Activated CD8-positive, alpha-beta T cell treated with anti-CD3 and anti-CD28 coated beads for 36 hours (primary cell): Measurements from ENCODE around the gene PRKCE. TPM values are rescaled to one million over a fixed set of nuclear protein-coding genes. Genes with fewer than 3 reads are reported as not detected.
A peak's percentile ranks its signal among the peaks of the same experiment; 100 is the strongest.

Experiments
- ATAC-seq: fragments of 200-7000 bp; cut with Tn5 transposase; one replicate; pipeline ENCODE4 v1.10.0; 2021; ENCODE audit warnings: mild to moderate bottlenecking, moderate library complexity
- CTCF ChIA-PET: fragments of 350-600 bp; sonication (Branson Sonifier 250); formaldehyde crosslinking; loops from one replicate; lab custom pipeline; 2021; ENCODE audit warnings: antibody characterized with exemption; lab: Charles Lee
- POLR2A ChIA-PET: fragments of 350-600 bp; sonication (Branson Sonifier 250); formaldehyde crosslinking; loops from one replicate; lab custom pipeline; 2021; ENCODE audit warnings: antibody characterized with exemption; lab: Charles Lee
- DNase-seq: peaks from one replicate; pipeline ENCODE4 v3.0.0-alpha.2; 2020
- H3K27ac Mint-ChIP-seq: one replicate; pipeline ENCODE4 v1.8.0; 2021; ENCODE audit warnings: mild to moderate bottlenecking, mixed read lengths
- H3K27me3 Mint-ChIP-seq: one replicate; pipeline ENCODE4 v1.8.0; 2021; ENCODE audit warnings: mixed read lengths
- H3K36me3 Mint-ChIP-seq: one replicate; pipeline ENCODE4 v1.8.0; 2021; ENCODE audit warnings: low read depth, mixed read lengths
- H3K4me1 Mint-ChIP-seq: one replicate; pipeline ENCODE4 v1.8.0; 2021; ENCODE audit warnings: low read depth, mixed read lengths
- H3K4me3 Mint-ChIP-seq: one replicate; pipeline ENCODE4 v1.8.0; 2021; ENCODE audit warnings: mild to moderate bottlenecking, moderate library complexity, mixed read lengths
- H3K9me3 Mint-ChIP-seq: one replicate; pipeline ENCODE4 v1.8.0; 2021; ENCODE audit warnings: mixed read lengths
- intact Hi-C: fragments of 100-400 bp; cut with micrococcal nuclease; formaldehyde crosslinking; loops from one replicate; pipeline ENCODE4 v1.10.0; 2022
- total RNA-seq, 2 experiments: library from RNA; stranded (reverse); gene quantifications; one replicate each; pipeline ENCODE4 v1.2.3, GENCODE V29; 2021
- TF ChIP-seq, protein P1 (sequence below): fragments of 200-600 bp; IDR thresholded peaks from one replicate; pipeline ENCODE4 v1.8.0; 2022; ENCODE audit warnings: antibody characterized with exemption, mild to moderate bottlenecking

PRKCE gene
- total RNA-seq, 2 experiments from 2014 or later: 11.5 to 11.9 TPM

DNA sequence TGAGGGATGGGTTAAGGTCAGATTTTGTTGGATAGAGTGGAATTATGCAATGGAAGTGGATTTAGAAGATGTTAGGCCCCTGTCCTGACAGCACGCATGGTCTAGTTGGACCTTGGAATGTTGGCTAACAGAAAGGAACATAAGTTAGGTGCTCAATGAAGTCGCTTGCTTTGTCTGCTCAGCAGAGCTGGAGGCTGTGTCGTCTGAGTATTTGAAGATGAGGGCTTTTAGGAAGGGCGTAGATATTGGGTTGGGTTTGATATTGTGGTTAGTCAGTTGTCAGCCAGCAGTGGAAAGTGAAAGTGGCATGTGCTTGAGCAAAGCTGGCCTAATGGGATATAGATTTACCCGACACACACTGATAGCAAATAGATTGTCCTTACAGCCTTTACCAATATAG is 239.3 kb downstream of the PRKCE start:
- ATAC-seq (peak; percentile 35), DNase-seq (peak; percentile 32)
- ChIA-PET CTCF (interaction anchor here (1.6 kb wide), 1 partner anchor 9 kb away, joined by 4 read pairs; no protein-coding TSS in a partner anchor), POLR2A (no interaction called here)
- H3K9me3 Mint-ChIP-seq: no peaks in the 10 kb centered on the region
- H3K27ac Mint-ChIP-seq: no peak overlapping the region
- H3K36me3 Mint-ChIP-seq: no peaks in the 10 kb centered on the region
- no peak overlapping the region for H3K4me3 Mint-ChIP-seq
- H3K27me3 Mint-ChIP-seq: no peaks in the 10 kb centered on the region
- H3K4me1 Mint-ChIP-seq: peaks cover 33% of the 10 kb centered on the region
- TF ChIP-seq, protein P1, sequence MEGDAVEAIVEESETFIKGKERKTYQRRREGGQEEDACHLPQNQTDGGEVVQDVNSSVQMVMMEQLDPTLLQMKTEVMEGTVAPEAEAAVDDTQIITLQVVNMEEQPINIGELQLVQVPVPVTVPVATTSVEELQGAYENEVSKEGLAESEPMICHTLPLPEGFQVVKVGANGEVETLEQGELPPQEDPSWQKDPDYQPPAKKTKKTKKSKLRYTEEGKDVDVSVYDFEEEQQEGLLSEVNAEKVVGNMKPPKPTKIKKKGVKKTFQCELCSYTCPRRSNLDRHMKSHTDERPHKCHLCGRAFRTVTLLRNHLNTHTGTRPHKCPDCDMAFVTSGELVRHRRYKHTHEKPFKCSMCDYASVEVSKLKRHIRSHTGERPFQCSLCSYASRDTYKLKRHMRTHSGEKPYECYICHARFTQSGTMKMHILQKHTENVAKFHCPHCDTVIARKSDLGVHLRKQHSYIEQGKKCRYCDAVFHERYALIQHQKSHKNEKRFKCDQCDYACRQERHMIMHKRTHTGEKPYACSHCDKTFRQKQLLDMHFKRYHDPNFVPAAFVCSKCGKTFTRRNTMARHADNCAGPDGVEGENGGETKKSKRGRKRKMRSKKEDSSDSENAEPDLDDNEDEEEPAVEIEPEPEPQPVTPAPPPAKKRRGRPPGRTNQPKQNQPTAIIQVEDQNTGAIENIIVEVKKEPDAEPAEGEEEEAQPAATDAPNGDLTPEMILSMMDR: no peak
- intact Hi-C loops: no loop called here

DNA sequence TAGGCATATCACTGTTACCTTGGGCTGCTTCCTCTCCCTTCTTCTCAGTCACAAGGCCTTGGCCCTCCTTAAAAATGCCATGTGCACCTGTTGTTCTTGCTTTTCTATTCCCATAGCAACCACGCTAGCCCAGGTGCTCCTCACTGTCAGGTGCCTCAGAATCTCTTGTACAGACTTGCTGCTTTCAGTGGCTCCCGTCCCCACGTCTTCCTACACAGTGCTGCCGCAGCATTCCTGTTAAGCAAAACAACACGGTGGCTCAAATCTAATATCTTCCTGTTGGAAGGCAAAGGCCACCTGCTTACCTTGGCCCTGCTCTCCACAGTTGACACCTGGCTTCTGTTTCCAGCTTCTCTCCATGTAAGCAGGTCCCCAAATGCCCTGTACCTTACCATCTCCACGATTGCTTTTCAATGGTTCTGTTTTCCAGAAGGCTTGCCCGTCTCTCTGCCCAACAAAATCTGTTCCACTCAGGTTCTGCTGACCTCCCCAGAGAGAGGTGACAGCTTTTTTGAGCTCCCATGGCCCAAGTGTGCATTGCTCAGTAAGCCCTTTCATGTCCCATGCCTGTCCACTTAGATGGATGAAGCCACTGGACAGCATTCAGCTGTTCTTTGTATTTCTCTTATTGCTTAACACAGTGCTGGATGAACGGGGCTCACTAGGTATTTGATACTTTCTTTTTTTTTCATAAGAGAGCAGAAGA is 240.4 kb downstream of the PRKCE start:
- TF ChIP-seq, protein P1: no peak
- Mint-ChIP-seq H3K36me3 (no peaks in the 10 kb centered on the region), H3K9me3 (no peaks in the 10 kb centered on the region), H3K27me3 (no peaks in the 10 kb centered on the region), H3K4me1 (peaks cover 33% of the 10 kb centered on the region), H3K27ac (no peak overlapping the region), H3K4me3 (no peak overlapping the region)
- CTCF ChIA-PET: no interaction called here
- intact Hi-C loops: no loop called here
- POLR2A ChIA-PET: no interaction called here
- ATAC-seq (no peak), DNase-seq (no peak)

DNA sequence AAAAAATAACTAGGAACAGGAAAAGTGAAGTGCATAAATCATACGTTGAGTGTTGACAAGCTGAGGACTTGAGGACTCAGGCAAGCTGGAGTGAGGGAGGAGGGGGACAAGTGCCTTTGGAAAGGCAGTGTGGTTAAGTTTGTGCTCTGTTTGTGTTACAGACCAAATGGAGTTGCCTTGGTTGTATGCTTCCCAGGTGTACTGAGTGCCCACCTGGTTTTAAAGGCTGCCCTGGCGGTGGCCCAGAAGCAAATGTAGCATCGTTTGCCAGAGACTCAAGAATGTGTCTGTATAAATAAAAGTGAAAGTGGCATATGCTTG is 240.9 kb downstream of the PRKCE start:
- Mint-ChIP-seq H3K4me1 (peaks cover 33% of the 10 kb centered on the region), H3K9me3 (no peaks in the 10 kb centered on the region), H3K4me3 (no peak overlapping the region), H3K36me3 (no peaks in the 10 kb centered on the region), H3K27me3 (no peaks in the 10 kb centered on the region), H3K27ac (no peak overlapping the region)
- ChIA-PET POLR2A (no interaction called here), CTCF (no interaction called here)
- intact Hi-C loops: no loop called here
- TF ChIP-seq, protein P1: no peak
- DNase-seq (no peak), ATAC-seq (no peak)

DNA sequence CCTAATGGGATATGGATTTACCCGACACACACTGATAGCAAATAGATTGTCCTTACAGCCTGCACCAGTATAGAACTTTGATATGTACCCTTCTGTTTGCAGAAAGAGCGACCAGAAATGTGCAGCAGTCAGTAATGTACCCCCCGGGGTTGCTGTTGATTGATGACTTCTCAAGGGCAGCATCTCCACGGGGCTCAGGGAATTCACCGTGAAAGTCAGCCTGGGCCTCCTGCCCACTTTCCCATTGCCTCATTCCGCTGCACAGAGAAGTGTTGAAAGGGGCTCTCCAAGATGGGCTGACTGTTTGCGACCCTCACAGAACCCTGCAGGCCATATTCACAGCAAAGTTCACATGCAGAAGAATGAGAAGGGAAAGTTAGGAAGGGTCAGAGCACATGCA is 241.3 kb downstream of the PRKCE start:
- Mint-ChIP-seq H3K4me1 (peaks cover 33% of the 10 kb centered on the region), H3K27me3 (no peaks in the 10 kb centered on the region), H3K4me3 (no peak overlapping the region), H3K36me3 (no peaks in the 10 kb centered on the region), H3K9me3 (no peaks in the 10 kb centered on the region), H3K27ac (no peak overlapping the region)
- intact Hi-C loops: no loop called here
- CTCF ChIA-PET: no interaction called here
- no peak for ATAC-seq
- POLR2A ChIA-PET: no interaction called here
- no peak for DNase-seq
- TF ChIP-seq, protein P1: no peak

DNA sequence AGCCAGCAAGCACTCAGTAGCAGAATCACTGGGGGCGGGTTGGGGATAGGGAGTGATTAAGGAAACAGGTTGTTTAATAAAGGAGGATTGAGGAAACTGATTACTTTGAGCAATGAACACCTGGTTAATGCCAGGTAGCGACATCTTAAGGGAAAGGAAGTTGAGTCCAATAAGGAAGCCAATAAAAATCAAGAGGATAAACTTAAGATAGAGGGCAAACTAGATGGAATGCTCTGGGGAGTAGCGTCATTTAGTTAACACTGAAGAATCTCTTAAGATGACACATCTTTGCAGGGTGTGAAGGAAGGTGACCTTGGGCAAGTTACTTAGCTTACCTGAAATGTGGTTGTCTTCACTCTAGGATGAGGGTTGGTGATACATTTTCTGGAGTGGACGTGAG is 242.7 kb downstream of the PRKCE start:
- Mint-ChIP-seq H3K4me3 (no peak overlapping the region), H3K27me3 (no peaks in the 10 kb centered on the region), H3K36me3 (no peaks in the 10 kb centered on the region), H3K9me3 (no peaks in the 10 kb centered on the region), H3K4me1 (peaks cover 29% of the 10 kb centered on the region), H3K27ac (no peak overlapping the region)
- intact Hi-C loops: no loop called here
- POLR2A ChIA-PET: no interaction called here
- DNase-seq (no peak), ATAC-seq (no peak)
- CTCF ChIA-PET: no interaction called here
- TF ChIP-seq, protein P1: no peak
